GM21447 (cell line): Measurements from ENCODE around the gene FHOD3.

Source experiments
- ATAC-seq: cut with Tn5 transposase; IDR thresholded peaks from one replicate; pipeline ENCODE4 v1.9.1; 2021; ENCODE audit not compliant: unreplicated experiment

The FHOD3 gene

DNA sequence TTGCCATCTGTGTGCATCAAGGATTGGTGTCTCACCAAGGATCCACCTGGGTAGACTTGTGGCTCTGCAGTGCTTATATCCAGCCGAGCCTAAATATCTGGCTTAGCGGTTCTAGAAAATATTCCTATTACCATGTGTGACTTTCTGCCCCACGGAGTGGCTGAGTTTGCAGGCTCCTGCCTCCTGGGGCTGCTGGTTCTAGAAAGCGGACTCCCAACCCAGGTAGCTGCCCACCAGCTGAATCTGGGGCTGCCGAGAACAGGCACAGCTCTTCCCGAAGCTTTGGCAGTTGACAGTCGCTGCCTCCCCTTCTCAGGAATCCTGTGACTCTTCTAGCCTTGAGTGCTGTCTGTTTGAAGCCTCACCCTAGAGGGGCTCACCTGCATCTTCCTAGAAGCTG lies 426.7 kb downstream of the FHOD3 start:
- ATAC-seq = no peak

DNA sequence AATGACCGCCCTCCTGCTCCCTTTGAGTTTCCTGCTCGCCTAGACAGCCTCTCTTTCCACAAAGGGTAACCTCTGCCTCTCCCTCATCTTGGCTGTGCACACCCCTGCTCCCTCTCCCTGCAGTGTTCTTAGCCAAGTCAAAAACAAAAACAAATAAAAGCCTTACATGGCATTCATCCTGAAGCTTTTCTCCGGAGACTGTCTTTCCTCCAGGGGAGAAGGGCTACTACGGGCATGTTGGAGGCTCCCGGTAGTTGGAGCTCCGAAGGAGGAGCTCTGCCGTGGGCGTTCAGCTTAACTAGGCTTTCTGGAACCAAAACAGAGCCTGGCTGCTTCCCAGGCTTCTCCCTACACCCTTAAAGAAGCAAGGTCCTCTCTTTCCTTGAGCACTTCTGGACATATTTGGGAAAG lies 427.1 kb downstream of the FHOD3 start:
- no peak for ATAC-seq

DNA sequence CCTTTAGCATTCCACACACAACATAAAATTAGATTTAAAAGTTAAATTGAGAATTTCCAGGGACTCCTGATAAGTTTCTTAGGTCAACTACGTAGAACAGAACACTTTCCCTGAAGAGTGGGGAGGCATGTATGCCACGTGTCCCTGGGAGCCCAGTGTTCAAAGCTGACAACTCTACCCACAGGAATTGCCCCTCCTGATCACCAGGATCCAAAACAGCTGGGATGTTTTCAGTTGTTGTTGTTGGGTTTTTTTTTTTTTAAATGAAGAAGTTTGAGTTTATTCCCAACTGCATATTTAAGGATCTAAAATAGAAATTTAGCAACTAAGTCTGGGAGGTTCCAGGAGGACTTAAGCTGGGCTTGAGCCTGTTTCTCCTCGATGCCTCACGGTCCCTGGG lies 430.8 kb downstream of the FHOD3 start:
- ATAC-seq = no peak

DNA sequence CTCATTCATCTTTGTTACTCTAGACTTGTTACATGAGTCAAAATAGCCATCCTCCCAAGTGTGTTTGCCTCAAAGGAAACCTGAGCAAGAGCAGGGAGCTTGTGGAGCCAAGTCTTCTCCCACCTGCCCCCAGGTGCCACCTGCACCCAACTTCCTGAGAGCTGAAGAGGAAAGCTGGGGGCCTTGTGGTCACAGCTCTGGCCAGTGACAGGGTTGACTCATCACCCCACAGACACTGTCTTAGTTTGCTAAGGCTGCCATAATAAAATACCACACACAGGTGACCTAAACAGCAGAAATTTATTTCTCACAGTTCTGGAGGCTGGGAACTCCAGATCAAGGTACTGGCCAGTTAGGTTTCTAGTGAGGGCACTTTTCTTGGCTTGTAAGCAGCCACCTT lies 431.7 kb downstream of the FHOD3 start:
- ATAC-seq = no peak

DNA sequence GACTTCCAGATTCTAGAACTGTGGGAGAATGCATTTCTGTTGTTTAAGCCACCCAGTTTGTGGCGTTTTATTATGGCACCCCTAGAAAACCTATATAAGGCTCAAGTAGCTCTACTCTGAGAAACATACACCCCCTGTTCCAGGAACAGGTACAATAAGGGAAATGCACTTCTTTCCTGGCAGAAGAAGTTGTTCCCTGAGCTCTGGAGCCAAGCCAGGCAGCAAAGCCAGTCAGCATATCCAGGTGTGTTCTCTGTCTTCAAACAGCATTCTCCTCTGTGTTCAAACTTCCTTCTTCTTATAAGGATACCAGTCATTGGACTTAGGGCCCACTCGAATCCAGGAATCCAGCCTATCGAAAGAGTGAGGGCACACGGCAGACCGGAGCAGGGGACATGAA lies 434.8 kb downstream of the FHOD3 start:
- ATAC-seq = no peak

DNA sequence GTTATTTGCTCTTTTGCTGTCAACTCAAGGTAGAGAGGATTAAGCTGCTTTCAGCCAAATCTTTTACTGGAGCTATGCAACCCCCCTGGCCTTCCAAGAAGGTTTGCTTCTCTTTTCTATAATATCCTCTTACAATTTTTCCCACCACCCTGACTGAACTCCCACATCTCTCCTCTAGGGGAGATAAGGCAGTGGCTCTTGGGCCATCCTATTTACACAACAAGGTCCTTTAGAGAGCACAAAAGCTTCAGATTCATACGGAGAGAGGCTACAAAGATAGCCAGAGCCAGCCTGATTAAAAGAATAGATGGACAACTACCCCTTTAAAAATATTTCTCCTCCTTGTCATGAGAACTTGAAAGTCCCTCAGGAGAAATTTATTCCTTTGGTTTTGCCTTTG lies 435.6 kb downstream of the FHOD3 start:
- ATAC-seq = no peak

DNA sequence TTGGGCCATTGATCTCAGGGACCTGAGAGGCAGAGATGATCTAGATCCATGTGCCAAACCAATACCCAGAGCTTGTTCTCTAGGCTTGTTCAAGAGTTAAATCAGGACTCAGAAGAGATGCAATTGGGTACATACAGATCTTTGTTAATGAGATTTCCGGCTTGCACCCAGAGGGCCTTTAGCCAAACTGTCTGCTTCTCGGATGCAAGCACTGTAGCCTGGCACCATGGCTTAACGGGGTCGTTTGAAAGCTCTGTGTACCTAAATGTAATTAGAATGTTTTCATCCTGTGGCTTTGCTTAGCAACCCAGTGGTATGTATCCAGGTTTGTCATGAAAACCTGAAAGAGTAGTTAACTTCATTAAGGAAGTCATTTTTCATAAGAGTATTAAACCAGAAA lies 437.1 kb downstream of the FHOD3 start:
- ATAC-seq = no peak

DNA sequence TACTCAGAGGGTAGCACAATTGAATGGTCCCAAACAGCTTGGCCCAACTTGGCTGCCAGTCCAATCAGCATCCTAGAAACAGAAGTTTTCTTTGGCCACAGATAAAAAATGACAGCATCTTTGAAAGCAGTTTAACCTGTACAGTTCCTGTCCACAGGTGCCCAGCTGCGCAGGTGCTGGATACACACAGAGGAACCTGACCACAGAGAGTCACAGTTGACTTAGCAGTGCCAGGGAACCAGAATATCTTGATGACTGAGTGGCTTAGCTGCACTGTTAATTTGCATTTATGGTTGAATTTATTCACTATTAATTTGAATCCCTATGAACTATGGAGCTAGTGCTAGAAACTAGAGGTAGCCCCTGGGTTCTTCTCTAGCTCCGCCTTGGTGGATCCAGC lies 437.6 kb downstream of the FHOD3 start:
- ATAC-seq = no peak

DNA sequence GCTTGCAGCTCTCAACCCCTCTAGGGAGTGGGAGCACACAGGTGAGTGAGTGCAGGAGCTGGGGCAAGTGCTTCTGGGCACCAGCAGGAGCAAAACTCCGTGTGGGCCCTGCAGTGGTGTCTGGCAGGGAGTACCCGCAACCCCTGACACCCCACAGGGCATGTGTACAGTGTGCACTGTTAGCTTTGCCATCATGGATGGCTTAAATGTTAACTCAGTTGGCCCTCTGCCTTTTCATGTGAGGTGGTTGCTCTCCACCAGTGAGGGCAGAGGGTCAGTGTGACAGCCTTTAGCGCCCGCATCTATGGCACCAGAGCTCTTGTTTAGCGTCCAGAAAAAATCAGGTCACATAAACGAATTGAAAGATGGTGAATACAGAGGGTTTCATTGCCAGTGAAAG lies 438.6 kb downstream of the FHOD3 start:
- ATAC-seq = no peak

DNA sequence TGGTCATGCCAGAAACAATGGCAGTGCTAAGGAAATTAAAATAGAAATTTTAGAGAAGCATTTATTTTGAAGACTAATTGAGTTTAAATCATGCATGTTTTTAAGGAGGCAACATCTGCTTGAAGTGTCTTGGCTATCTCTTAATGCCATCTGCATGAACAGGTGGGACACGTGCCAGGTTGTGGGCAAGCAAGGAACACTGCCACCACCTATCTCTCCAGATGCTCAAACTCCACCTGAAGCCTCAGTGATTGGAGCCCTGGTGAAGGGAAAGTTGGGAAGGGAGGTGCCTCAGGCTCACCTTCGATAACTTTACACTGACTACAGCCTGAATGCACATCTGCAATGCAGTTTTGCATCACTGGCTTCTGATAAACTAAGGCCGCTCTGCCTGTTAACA lies 439.8 kb downstream of the FHOD3 start:
- no peak for ATAC-seq

DNA sequence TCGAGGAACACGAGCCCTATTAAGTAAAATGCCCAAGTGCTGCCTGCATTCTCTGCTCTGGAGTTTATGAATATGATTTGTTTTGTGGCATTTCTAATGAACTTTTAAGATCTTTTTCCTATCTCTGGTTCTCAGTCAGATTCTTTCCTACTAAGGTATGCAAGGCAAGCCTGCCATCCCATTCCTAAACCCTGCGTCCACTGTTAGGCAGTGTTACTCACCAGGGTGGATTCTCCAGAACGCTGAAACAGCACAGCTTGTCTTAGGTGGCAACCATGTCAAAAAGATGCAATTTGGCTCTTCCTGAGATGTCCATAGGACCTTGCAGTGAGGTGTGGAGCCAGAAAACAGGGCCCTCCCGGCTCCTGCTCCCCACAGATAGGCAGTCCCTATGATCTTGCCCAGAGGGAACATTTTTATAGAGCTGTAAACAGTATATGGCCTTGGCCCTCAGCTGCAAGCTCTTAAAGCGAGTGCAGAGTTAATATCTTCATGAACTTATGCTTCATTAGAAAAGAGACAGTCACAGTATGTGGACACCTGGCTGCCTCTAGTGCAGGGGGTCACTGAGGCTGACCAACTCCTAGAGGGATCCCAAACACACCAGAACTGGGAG lies 446.9 kb downstream of the FHOD3 start:
- no peak for ATAC-seq

DNA sequence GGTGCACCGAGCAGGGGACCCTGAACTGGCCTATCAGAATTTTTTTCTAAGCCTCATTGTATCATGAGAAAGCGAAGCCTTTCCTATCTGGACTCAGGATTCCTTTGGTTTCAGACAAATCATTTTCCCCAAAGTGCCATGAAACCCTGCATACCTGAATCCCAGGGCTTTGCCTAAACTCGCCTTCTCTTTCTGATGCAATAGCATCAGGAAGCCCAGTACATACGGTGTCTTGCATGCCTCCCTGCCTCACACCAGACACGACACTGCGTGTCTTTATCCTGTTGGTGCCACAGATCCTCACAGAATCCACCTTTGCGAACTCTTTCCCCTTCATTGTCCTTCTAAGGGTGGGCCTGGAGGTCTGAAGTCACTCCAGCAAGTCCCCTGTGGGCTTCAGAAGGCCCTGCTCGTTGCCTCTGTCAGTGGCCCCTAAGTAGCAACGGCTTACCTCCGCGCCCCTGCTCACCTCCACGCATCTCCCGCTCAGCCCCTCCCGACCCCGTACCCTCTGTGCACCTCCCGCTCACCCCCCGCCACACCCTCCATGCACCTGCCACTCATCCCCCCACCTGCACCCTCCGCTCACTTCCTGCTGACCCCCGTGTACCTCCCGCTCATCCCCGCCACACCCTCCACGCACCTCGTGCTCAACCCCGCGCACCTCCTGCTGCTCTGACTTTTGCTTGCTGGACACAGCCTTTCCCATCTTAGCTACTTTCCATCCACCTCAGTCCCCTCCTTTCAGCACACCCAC lies 447.9 kb downstream of the FHOD3 start:
- ATAC-seq = no peak

DNA sequence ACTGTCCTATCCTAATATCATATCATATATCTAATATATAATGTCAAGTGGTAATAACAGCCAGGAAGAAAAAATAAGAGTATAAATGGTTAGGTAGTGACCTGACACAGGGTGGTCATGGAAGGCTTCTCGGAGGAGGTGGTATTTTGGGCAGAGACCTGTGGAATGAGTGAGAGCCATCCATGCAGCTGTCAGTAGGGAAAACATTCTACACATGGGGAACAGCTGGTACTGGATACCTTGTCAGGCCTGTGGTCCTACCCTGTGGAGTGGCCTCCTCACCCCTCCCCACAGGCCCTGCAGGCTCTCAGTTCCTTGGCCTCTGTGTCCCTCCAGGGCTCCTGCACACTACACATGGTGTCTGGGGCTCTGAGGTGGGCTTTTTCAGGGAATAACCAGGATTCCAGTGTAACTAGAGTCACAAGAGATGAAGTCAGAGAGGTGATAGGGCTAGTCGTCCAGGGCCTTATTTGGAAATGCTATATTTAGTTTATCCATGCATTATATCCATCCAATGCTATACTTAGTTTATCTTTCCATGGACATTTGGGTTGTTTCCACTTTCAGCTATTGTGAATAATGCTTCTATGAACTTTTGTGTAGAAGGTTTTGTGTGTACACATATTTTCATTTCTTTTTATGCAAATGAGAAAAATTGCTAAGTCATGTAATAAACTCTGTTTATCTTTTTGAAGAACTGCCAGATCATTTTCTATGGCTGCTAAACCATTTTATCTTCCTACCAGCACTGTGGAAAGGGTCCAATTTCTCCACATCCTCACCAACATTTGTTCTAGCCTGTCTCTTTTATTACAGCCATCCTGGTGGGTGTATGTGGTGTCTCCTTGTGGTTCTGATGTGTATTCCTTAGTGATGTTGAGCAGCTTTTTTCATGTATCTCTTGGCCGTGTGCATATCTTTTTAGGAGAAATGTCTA lies 455.7 kb downstream of the FHOD3 start:
- no peak for ATAC-seq

DNA sequence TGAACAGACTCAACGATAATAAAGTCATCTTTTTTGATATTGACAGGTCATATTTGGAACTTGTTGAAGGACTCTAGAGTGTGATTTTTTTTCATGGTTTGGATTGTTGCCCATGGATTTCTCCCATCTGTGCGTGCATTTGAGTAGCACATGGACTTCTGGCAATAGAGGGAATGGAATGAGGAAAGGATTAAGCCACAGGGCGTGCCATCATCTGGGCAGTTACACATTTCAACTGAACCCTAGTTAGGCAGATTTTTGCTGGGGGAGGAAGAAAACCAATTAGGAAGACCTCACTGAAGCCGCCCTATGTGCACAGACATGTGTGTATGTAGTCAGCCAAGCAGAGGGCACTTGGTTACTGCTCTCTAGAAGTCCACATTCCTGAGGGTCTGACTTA lies 458.7 kb downstream of the FHOD3 start:
- ATAC-seq = no peak

DNA sequence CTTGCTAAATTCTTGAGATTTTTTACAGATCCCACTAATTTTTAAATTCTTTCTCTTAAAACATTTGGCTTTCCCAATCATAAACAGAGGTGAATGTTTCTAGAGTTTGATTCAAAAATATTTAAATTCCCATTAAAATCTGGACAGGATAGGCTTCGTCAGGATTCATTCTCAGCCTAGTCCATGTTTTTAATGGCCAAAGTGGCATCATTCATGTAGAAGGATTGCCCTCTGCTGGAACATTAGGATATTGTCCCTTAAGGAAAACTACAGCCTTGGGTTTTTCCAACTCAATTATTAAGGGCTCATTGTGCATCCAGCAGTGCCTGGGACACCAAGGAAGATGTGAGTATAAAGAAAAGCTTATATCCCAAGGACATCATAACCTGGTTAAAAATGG lies 459.6 kb downstream of the FHOD3 start:
- ATAC-seq = no peak

DNA sequence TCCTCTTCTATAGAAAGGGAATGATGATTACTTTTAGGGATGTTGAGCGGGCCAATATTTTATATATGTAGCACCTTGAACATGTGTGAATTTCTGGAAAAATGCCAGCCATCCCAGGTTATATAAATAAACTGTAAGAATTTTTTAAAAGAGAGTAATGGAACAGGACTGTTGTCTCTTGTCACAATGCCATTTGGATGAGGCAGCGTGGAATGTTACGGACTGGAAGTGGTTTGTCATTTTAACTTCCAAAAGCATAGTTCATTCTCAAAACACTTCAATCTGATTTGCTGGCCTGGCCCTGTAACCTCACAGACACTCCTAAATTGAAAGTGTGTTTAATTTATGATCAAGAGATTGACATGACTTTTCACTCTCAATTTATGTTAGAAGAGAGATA lies 460.5 kb downstream of the FHOD3 start:
- no peak for ATAC-seq

DNA sequence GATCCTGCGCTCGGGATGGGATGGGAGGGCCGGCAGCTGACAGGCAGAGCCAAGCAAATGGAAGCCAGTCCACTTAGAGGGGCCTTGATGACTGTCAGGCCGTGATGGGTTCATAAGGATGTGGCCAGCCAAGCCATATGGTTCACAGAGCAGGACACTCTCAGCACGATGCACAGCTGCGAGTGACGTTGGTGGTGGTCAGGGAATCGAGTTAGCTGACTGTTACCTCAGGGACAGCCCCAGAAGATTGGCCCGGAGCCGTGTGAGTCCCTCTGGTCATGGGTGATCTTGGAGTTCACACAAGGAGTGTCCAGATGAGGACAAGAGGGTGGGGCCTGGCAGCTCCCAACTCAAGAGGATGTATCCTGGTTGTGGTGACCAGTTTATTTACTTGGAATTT lies 461.1 kb downstream of the FHOD3 start:
- ATAC-seq = no peak

DNA sequence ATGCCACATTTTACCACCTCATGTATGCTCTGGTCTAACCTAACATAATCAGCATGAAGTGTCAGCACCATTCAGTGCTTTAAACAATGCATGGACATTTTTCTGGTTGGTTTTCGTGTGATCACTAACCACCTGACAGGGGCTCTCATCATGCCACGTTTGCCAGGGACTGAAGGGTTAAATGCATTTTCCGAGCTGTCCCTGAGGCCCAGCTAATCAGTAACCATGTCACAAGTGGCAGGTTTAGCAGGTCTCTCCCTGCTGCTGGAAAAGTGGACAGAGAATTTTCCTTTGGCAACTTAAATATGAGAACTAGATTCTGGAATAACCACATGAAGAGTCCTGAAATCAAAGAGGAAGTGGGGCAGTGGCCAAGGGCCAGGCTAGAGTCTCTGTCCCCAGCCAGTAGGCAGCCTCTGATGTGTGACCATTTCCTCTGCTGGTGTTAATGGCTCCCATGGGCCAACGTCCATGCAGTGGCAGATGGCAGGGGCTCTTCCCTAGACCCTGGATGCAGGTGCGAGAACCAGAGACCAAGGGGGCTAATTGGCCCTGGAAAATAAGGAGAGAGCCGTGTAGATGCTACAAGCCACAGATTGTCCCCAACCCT lies 461.8 kb downstream of the FHOD3 start:
- ATAC-seq = no peak

DNA sequence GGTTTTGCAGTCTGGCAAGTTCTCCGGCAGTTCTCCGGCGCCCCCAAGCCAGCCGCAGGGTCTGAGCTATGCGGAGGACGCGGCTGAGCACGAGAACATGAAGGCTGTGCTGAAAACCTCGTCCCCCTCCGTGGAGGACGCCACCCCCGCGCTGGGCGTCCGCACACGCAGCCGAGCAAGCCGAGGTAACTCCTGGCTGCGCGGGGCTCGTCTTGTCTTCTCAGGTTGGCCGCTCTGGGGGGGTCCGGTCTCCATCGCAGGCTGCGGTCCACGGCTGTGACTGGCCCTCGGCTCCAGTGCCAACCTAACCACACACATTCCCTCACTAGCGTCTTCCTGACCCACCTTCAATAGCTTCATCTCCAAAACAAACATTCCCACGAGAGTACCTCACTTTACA lies 463.1 kb downstream of the FHOD3 start:
- ATAC-seq = no peak

DNA sequence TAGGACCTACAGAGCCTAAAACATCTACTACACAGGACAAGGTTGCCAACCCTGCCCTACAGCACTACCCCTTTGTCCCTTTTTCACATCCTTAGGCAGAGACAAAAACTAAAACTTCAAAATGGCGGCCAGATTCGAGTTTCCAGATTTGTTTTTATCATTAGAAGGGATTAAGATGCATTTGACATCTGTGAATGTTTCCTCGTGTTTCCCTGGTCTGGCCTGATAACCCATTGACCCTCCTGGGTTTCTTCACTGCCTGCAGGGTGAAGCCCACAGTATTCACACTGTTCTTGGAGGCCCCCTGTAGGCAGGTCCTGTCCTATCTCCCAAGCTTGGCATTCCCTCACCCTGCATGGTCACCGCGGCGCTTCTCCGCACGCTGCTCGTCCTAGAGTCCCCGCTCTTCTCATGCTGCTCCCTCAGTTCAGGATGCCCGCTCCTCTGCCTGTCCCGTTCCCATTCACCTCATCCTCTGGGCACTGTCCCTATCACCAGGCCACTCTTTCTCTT lies 463.7 kb downstream of the FHOD3 start:
- no peak for ATAC-seq

DNA sequence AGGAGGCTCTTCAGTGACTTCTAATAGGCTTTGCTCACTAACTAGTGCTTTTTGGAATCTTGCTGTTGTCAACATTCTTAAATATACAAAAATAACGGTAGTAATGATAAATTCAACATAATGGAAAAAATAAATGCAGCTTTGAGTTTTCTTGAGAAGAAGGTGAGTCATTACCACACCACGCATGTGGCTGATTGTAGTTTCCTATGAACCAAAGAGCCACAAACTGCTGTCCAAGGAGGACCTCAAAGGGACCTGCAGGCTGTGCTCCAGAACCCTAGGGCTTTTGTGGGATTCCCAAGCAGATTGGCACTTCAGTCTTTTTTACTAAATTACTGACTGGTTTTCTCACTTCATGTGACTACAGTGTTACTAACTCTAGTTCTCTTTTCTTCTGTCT lies 464.6 kb downstream of the FHOD3 start:
- no peak for ATAC-seq
